ENCODE results near the gene IL1RAPL2.

GRCh38 chrX:105226499-105226898, 660.5 kb downstream of the IL1RAPL2 start:
- no peak for TF ChIP-seq CTCF (IDR thresholded peaks at IDR 0.05)
- no peak for TF ChIP-seq POLR2A (IDR thresholded peaks at IDR 0.05)

Data from right lobe of liver (tissue), 4 donors.